Activated naive CD4-positive, alpha-beta T cell treated with anti-CD3 and anti-CD28 coated beads, Interleukin-2, amount 50 U/mL, for 24 hours (primary cell): ENCODE results near the gene KRT222.

Source experiments
- H3K27ac Mint-ChIP-seq: one replicate; pipeline ENCODE4 v1.8.0; 2021; ENCODE audit warnings: mild to moderate bottlenecking, mixed read lengths
- H3K27me3 Mint-ChIP-seq: one replicate; pipeline ENCODE4 v1.8.0; 2021; ENCODE audit warnings: mixed read lengths
- H3K36me3 Mint-ChIP-seq: one replicate; pipeline ENCODE4 v1.8.0; 2021; ENCODE audit warnings: mixed read lengths
- H3K4me1 Mint-ChIP-seq: one replicate; pipeline ENCODE4 v1.8.0; 2021; ENCODE audit warnings: mixed read lengths
- H3K4me3 Mint-ChIP-seq: one replicate; pipeline ENCODE4 v1.8.0; 2021; ENCODE audit warnings: mild to moderate bottlenecking, mixed read lengths
- H3K9me3 Mint-ChIP-seq: one replicate; pipeline ENCODE4 v1.8.0; 2021; ENCODE audit warnings: mixed read lengths

KRT222 gene

DNA sequence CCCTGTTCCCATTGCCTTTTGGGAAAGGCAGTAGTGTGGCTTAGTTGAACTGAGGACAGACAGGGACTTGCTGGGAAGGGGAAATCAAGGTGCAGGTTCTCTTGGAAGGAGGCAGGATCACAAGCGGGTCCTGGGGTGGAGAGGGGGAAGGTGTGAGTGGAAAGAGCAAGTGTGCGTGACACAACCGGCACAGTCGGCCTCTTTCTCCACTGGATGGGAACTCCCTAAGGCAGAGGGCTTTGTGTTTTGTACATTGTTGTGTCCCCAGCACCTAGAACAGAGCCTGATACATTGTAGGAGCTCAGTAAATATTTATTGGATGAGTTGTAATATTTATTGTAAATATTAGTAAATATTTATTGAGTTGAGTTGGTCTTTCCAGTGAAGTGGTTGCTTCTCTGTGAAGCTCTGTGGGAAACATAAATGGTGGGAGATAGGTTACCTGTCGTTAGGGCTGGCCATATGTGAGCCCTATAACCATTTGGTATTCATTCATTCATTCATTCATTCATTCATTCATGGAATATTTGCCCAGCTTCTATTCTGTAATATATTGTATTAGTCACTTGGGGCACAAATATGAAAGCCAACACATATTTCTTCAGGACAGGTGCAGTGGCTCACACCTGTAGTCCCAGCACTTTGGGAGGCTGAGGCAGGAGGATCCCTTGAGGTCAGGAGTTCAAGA, 51.4 kb downstream of the KRT222 start:
- Mint-ChIP-seq H3K27ac (peak overlapping the region; percentile 93), H3K36me3 (no peaks in the 10 kb centered on the region), H3K4me3 (peak overlapping the region; percentile 82), H3K27me3 (no peaks in the 10 kb centered on the region), H3K4me1 (peaks cover 85% of the 10 kb centered on the region), H3K9me3 (no peaks in the 10 kb centered on the region)

DNA sequence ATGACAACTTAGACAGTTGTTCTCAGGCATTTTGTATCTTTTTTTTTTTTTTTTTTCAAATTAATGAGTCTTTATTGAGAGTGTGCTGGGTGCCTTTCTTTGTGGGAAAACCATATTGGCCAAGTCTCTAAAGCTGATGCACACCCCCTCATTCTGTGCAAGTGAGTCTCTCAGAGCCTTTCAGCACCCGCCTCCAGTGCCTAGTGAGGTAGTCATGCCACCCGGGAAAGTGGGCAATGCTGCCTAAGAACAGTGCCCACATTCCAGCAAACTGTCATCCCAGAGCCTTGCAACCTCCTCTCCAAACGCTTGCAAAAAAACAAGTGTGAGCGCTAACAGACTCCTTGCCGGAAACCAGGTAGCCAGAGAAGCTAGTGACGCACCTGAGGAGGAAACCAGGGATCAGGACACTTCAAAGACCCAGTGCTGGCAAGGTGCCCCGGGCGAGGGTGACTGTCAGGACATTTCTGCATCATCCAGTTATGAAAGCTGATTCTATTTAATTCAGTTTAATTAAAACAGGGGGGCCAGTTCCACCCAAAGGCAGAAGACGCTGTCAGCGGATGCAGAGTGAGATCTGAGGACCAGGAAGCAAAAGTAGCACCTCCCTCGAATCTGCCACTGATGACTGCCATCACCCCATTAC, 52.3 kb downstream of the KRT222 start:
- Mint-ChIP-seq H3K27ac (peak overlapping the region; percentile 93), H3K9me3 (no peaks in the 10 kb centered on the region), H3K4me1 (peaks cover 91% of the 10 kb centered on the region), H3K36me3 (no peaks in the 10 kb centered on the region), H3K4me3 (peak overlapping the region; percentile 82), H3K27me3 (no peaks in the 10 kb centered on the region)

GRCh38 chr17:40611840-40612474, 53.0 kb downstream of the KRT222 start:
- Mint-ChIP-seq H3K4me3 (peak overlapping the region; percentile 45), H3K36me3 (no peaks in the 10 kb centered on the region), H3K9me3 (no peaks in the 10 kb centered on the region), H3K27me3 (no peaks in the 10 kb centered on the region), H3K4me1 (peaks cover 93% of the 10 kb centered on the region), H3K27ac (peak overlapping the region; percentile 61)

GRCh38 chr17:40610359-40610758, 54.6 kb downstream of the KRT222 start:
- Mint-ChIP-seq H3K27ac (peak overlapping the region; percentile 79), H3K4me3 (peak overlapping the region; percentile 37), H3K27me3 (no peaks in the 10 kb centered on the region), H3K4me1 (peaks cover 92% of the 10 kb centered on the region), H3K36me3 (no peaks in the 10 kb centered on the region), H3K9me3 (no peaks in the 10 kb centered on the region)

GRCh38 chr17:40608061-40608581, 56.9 kb downstream of the KRT222 start:
- H3K27ac Mint-ChIP-seq, result peak overlapping the region; percentile 75
- no peaks in the 10 kb centered on the region for H3K36me3 Mint-ChIP-seq
- peaks cover 98% of the 10 kb centered on the region for H3K4me1 Mint-ChIP-seq
- H3K4me3 Mint-ChIP-seq, result peak overlapping the region; percentile 68
- no peaks in the 10 kb centered on the region for H3K27me3 Mint-ChIP-seq
- H3K9me3 Mint-ChIP-seq, result no peaks in the 10 kb centered on the region

- peaks cover 98% of the 10 kb centered on the region for H3K4me1 Mint-ChIP-seq
- no peaks in the 10 kb centered on the region for H3K36me3 Mint-ChIP-seq
- H3K27me3 Mint-ChIP-seq, result no peaks in the 10 kb centered on the region
- no peaks in the 10 kb centered on the region for H3K9me3 Mint-ChIP-seq
- peak overlapping the region; percentile 68 for H3K4me3 Mint-ChIP-seq
- peak overlapping the region; percentile 82 for H3K27ac Mint-ChIP-seq
Measured at GRCh38 chr17:40607641-40608040, 57.3 kb downstream of the KRT222 start.

GRCh38 chr17:40606548-40607353, 58.2 kb downstream of the KRT222 start:
- Mint-ChIP-seq H3K27me3 (no peaks in the 10 kb centered on the region), H3K36me3 (no peaks in the 10 kb centered on the region), H3K9me3 (no peaks in the 10 kb centered on the region), H3K27ac (peak overlapping the region; percentile 86), H3K4me3 (peak overlapping the region; percentile 33), H3K4me1 (peaks cover 99% of the 10 kb centered on the region)

GRCh38 chr17:40605306-40605705, 59.7 kb downstream of the KRT222 start:
- H3K27me3 Mint-ChIP-seq, result no peaks in the 10 kb centered on the region
- H3K4me3 Mint-ChIP-seq, result peak overlapping the region; percentile 51
- no peaks in the 10 kb centered on the region for H3K36me3 Mint-ChIP-seq
- H3K27ac Mint-ChIP-seq, result peak overlapping the region; percentile 86
- peaks cover 98% of the 10 kb centered on the region for H3K4me1 Mint-ChIP-seq
- no peaks in the 10 kb centered on the region for H3K9me3 Mint-ChIP-seq
